ENCODE measurements around the gene HDGF. TPM values are rescaled to one million over a fixed set of nuclear protein-coding genes. Genes with fewer than 3 reads are reported as not detected.

HDGF gene
- total and polyA plus RNA-seq, 2 experiments from 2014 or later, result 106 to 251 TPM

DNA sequence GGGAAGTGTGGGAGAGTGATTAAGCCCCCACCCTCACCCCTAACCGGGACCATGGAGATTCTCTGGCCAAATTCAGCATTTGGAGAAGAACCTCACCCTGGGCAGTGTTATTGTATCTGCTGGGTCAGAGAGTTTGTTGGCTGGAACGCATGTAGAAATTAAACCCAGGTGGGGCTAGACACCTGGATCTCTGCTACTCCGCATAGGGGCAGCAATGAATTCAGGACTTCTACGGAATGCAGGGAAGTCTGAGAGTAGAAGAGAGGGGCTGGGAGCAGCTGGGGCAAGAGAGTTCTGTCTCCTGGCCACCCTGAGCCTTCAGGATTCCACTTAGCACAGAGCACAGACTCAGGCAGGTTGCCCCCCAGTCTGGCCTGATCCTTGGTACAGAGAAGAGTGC, 42.4 kb downstream of the HDGF start:
- Mint-ChIP-seq H3K4me3 (peak overlapping the region; percentile 83; the same call in 1 of the 3 replicates), H3K9me3 (no peaks in the 10 kb centered on the region), H3K27me3 (ENCODE audit: insufficient read depth, low read depth, poor library complexity) (peaks cover 21% of the 10 kb centered on the region), H3K4me1 (peaks cover 61% of the 10 kb centered on the region), H3K27ac (peak overlapping the region; percentile 77; the same call in 1 of the 2 replicates), H3K36me3 (ENCODE audit: low read depth) (no peaks in the 10 kb centered on the region)
- peaks cover 68% of the 10 kb centered on the region for H3K4me1 ChIP-seq (ENCODE audit: insufficient read depth)
- peaks cover 7% of the 10 kb centered on the region for H3K79me2 ChIP-seq (replicated peaks; ENCODE audit: insufficient read depth)
- peaks cover 29% of the 10 kb centered on the region for H3F3A ChIP-seq (replicated peaks; ENCODE audit: low read depth)
- DNase-seq (ENCODE audit: low spot score) (no peak), ATAC-seq (no peak)
- peak overlapping the region; percentile 92 for H3K4me2 ChIP-seq
- H3K27ac ChIP-seq (ENCODE audit: low read depth), result peak overlapping the region; percentile 53; the same call in 1 of the 2 replicates
- H3K9me2 ChIP-seq (ENCODE audit: insufficient read depth), result no peaks in the 10 kb centered on the region
- peaks cover 18% of the 10 kb centered on the region for H3K27me3 ChIP-seq (ENCODE audit: insufficient read depth)
- no peak for TF ChIP-seq POLR2AphosphoS5 (IDR thresholded peaks at IDR 0.05; ENCODE audit: low read depth)
- H2AFZ ChIP-seq, result no peak overlapping the region
- no peaks in the 10 kb centered on the region for H3K36me3 ChIP-seq (ENCODE audit: insufficient read depth)
- H4K20me1 ChIP-seq (replicated peaks; ENCODE audit: insufficient read depth), result no peaks in the 10 kb centered on the region; the same call in 1 of the 2 replicates
- H3K4me3 ChIP-seq, result peak overlapping the region; percentile 67; the same call in 1 of the 2 replicates

DNA sequence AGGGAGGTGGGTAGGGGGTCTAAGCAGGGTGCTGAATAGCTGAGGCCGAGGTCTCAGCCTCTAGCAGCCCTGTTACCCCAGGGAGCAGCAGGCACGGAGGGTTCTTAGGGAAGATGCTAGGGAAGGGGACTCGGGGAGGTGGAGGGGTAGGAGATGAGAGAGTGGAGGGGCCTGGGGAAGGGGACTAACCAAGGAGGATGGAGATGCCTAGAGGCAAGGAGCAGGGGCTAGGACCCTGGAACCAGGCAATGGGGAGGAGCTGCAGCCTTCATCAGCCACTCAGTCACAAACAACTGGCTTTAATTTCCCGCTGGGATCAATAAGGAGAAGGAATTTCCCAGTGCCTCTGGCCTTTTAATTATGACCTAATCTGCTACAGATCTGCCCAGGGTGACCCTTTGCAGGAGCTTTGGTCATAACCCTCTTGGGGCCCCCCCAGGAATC, 43.2 kb downstream of the HDGF start:
- Histone ChIP-seq H3K4me3 (peak overlapping the region; percentile 67), H3F3A (replicated peaks; ENCODE audit: low read depth) (peaks cover 33% of the 10 kb centered on the region), H3K9me2 (ENCODE audit: insufficient read depth) (no peaks in the 10 kb centered on the region), H4K20me1 (replicated peaks; ENCODE audit: insufficient read depth) (no peaks in the 10 kb centered on the region; the same call in 1 of the 2 replicates), H3K4me1 (ENCODE audit: insufficient read depth) (peaks cover 76% of the 10 kb centered on the region), H2AFZ (no peak overlapping the region), H3K36me3 (ENCODE audit: insufficient read depth) (no peaks in the 10 kb centered on the region), H3K4me2 (peak overlapping the region; percentile 92), H3K79me2 (replicated peaks; ENCODE audit: insufficient read depth) (peaks cover 13% of the 10 kb centered on the region), H3K27me3 (ENCODE audit: insufficient read depth) (peaks cover 26% of the 10 kb centered on the region), H3K27ac (ENCODE audit: low read depth) (peak overlapping the region; percentile 98)
- peaks cover 69% of the 10 kb centered on the region for H3K4me1 Mint-ChIP-seq
- TF ChIP-seq, protein P1, sequence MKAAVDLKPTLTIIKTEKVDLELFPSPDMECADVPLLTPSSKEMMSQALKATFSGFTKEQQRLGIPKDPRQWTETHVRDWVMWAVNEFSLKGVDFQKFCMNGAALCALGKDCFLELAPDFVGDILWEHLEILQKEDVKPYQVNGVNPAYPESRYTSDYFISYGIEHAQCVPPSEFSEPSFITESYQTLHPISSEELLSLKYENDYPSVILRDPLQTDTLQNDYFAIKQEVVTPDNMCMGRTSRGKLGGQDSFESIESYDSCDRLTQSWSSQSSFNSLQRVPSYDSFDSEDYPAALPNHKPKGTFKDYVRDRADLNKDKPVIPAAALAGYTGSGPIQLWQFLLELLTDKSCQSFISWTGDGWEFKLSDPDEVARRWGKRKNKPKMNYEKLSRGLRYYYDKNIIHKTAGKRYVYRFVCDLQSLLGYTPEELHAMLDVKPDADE (IDR thresholded peaks at IDR 0.05), result no peak
- TF ChIP-seq, protein P2, sequence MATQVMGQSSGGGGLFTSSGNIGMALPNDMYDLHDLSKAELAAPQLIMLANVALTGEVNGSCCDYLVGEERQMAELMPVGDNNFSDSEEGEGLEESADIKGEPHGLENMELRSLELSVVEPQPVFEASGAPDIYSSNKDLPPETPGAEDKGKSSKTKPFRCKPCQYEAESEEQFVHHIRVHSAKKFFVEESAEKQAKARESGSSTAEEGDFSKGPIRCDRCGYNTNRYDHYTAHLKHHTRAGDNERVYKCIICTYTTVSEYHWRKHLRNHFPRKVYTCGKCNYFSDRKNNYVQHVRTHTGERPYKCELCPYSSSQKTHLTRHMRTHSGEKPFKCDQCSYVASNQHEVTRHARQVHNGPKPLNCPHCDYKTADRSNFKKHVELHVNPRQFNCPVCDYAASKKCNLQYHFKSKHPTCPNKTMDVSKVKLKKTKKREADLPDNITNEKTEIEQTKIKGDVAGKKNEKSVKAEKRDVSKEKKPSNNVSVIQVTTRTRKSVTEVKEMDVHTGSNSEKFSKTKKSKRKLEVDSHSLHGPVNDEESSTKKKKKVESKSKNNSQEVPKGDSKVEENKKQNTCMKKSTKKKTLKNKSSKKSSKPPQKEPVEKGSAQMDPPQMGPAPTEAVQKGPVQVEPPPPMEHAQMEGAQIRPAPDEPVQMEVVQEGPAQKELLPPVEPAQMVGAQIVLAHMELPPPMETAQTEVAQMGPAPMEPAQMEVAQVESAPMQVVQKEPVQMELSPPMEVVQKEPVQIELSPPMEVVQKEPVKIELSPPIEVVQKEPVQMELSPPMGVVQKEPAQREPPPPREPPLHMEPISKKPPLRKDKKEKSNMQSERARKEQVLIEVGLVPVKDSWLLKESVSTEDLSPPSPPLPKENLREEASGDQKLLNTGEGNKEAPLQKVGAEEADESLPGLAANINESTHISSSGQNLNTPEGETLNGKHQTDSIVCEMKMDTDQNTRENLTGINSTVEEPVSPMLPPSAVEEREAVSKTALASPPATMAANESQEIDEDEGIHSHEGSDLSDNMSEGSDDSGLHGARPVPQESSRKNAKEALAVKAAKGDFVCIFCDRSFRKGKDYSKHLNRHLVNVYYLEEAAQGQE (IDR thresholded peaks at IDR 0.05; ENCODE audit: unreplicated experiment), result no peak
- TF ChIP-seq CREB1 (CRISPR knock-in tag; IDR thresholded peaks at IDR 0.05; ENCODE audit: low read depth) (peak; percentile 73), POLR2AphosphoS5 (IDR thresholded peaks at IDR 0.05; ENCODE audit: low read depth) (no peak)
- TF ChIP-seq, protein P3, sequence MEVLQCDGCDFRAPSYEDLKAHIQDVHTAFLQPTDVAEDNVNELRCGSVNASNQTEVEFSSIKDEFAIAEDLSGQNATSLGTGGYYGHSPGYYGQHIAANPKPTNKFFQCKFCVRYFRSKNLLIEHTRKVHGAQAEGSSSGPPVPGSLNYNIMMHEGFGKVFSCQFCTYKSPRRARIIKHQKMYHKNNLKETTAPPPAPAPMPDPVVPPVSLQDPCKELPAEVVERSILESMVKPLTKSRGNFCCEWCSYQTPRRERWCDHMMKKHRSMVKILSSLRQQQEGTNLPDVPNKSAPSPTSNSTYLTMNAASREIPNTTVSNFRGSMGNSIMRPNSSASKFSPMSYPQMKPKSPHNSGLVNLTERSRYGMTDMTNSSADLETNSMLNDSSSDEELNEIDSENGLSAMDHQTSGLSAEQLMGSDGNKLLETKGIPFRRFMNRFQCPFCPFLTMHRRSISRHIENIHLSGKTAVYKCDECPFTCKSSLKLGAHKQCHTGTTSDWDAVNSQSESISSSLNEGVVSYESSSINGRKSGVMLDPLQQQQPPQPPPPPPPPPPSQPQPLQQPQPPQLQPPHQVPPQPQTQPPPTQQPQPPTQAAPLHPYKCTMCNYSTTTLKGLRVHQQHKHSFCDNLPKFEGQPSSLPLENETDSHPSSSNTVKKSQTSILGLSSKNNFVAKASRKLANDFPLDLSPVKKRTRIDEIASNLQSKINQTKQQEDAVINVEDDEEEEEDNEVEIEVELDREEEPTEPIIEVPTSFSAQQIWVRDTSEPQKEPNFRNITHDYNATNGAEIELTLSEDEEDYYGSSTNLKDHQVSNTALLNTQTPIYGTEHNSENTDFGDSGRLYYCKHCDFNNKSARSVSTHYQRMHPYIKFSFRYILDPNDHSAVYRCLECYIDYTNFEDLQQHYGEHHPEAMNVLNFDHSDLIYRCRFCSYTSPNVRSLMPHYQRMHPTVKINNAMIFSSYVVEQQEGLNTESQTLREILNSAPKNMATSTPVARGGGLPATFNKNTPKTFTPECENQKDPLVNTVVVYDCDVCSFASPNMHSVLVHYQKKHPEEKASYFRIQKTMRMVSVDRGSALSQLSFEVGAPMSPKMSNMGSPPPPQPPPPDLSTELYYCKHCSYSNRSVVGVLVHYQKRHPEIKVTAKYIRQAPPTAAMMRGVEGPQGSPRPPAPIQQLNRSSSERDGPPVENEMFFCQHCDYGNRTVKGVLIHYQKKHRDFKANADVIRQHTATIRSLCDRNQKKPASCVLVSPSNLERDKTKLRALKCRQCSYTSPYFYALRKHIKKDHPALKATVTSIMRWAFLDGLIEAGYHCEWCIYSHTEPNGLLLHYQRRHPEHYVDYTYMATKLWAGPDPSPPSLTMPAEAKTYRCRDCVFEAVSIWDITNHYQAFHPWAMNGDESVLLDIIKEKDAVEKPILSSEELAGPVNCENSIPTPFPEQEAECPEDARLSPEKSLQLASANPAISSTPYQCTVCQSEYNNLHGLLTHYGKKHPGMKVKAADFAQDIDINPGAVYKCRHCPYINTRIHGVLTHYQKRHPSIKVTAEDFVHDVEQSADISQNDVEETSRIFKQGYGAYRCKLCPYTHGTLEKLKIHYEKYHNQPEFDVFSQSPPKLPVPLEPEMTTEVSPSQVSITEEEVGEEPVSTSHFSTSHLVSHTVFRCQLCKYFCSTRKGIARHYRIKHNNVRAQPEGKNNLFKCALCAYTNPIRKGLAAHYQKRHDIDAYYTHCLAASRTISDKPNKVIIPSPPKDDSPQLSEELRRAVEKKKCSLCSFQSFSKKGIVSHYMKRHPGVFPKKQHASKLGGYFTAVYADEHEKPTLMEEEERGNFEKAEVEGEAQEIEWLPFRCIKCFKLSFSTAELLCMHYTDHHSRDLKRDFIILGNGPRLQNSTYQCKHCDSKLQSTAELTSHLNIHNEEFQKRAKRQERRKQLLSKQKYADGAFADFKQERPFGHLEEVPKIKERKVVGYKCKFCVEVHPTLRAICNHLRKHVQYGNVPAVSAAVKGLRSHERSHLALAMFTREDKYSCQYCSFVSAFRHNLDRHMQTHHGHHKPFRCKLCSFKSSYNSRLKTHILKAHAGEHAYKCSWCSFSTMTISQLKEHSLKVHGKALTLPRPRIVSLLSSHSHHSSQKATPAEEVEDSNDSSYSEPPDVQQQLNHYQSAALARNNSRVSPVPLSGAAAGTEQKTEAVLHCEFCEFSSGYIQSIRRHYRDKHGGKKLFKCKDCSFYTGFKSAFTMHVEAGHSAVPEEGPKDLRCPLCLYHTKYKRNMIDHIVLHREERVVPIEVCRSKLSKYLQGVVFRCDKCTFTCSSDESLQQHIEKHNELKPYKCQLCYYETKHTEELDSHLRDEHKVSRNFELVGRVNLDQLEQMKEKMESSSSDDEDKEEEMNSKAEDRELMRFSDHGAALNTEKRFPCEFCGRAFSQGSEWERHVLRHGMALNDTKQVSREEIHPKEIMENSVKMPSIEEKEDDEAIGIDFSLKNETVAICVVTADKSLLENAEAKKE (CRISPR knock-in tag; IDR thresholded peaks at IDR 0.05), result 0 out of 2 replicates have a peak, but pooled peaks have one; percentile 18
- H3K27me3 Mint-ChIP-seq (ENCODE audit: insufficient read depth, low read depth, poor library complexity), result peaks cover 28% of the 10 kb centered on the region
- H3K36me3 Mint-ChIP-seq (ENCODE audit: low read depth), result peaks cover 2% of the 10 kb centered on the region; the same call in 1 of the 3 replicates
- H3K27ac Mint-ChIP-seq, result peak overlapping the region; percentile 77
- peak overlapping the region; percentile 83 for H3K4me3 Mint-ChIP-seq
- ATAC-seq (peak; percentile 23), DNase-seq (ENCODE audit: low spot score) (peak; percentile 92)
- H3K9me3 Mint-ChIP-seq, result no peaks in the 10 kb centered on the region

All from GM23338 (cell line).